ENCODE results near the gene CHRNB1. TPM values are rescaled to one million over a fixed set of nuclear protein-coding genes. Genes with fewer than 3 reads are reported as not detected.

Gene CHRNB1
- total RNA-seq, 1 experiment from 2014 or later, result 12.7 TPM

GRCh38 chr17:7468290-7468689 is 23.4 kb downstream of the CHRNB1 start:
- H3K27me3 ChIP-seq (ENCODE audit: insufficient read depth, low read length), result no peaks in the 10 kb centered on the region
- no peaks in the 10 kb centered on the region for H3K79me2 ChIP-seq (ENCODE audit: insufficient read depth, low read length)
- no peak overlapping the region for H4K91ac ChIP-seq (ENCODE audit: insufficient read length, low read depth, low read length)
- Mint-ChIP-seq H3K27ac (no peak overlapping the region; a peak in 2 of 7 replicates), H3K36me3 (ENCODE audit: insufficient read depth in 1 of 3, low read depth in 3 of 3) (peaks cover 2 to 15% (median 13%) of the 10 kb centered on the region in 3 experiments; a peak in 4 of 7 replicates), H3K9me3 (no peaks in the 10 kb centered on the region), H3K4me3 (no peak overlapping the region), H3K4me1 (no peaks in the 10 kb centered on the region; a peak in 1 of 4 replicates), H3K27me3 (ENCODE audit: low read depth) (no peaks in the 10 kb centered on the region)
- DNase-seq, result no peak
- no peak overlapping the region for H2AFZ ChIP-seq (ENCODE audit: low read length)
- no peak overlapping the region for H3K56ac ChIP-seq (ENCODE audit: insufficient read length, low read depth, low read length)
- no peak overlapping the region for H3K18ac ChIP-seq (ENCODE audit: insufficient read length, low read depth, low read length)
- no peak overlapping the region for H2BK5ac ChIP-seq (ENCODE audit: insufficient read length, low read length)
- H3K4me1 ChIP-seq (ENCODE audit: insufficient read depth, low read length), result no peaks in the 10 kb centered on the region; the same call in 1 of the 2 replicates
- no peak overlapping the region for H3K27ac ChIP-seq (ENCODE audit: insufficient read length, low read depth, low read length)
- no peak overlapping the region for H3K14ac ChIP-seq (ENCODE audit: insufficient read depth, low read length)
- no peak overlapping the region for H3T11ph ChIP-seq (ENCODE audit: low read length)
- H4K8ac ChIP-seq (replicated peaks; ENCODE audit: insufficient read length, low read depth, low read length), result no peak overlapping the region
- WGBS (ENCODE audit: extremely low coverage, insufficient read length, low lambda C conversion rate), result no CpG with 5 or more reads among the region's 11 CpGs
- H4K20me1 ChIP-seq (ENCODE audit: control insufficient read depth, insufficient read depth, insufficient read length), result peaks cover 2% of the 10 kb centered on the region
- no peak overlapping the region for H2AK5ac ChIP-seq (ENCODE audit: insufficient read length, low read length)
- no peak overlapping the region for H2BK20ac ChIP-seq (ENCODE audit: low read depth, low read length, poor library complexity, severe bottlenecking)
- H3K79me1 ChIP-seq (ENCODE audit: insufficient read depth, low read depth, low read length, poor library complexity, severe bottlenecking), result no peaks in the 10 kb centered on the region
- H3K23ac ChIP-seq (ENCODE audit: insufficient read length, low read depth, low read length), result no peak overlapping the region
- H2BK12ac ChIP-seq (ENCODE audit: insufficient read length, low read depth, low read length), result no peak overlapping the region
- no peaks in the 10 kb centered on the region for H3K23me2 ChIP-seq (ENCODE audit: insufficient read length, low read depth, low read length, poor library complexity, severe bottlenecking)
- no peak overlapping the region for H2BK120ac ChIP-seq (ENCODE audit: low read depth, low read length, poor library complexity, severe bottlenecking)
- no peaks in the 10 kb centered on the region for H3K9me3 ChIP-seq (ENCODE audit: control insufficient read depth, low read depth, low read length)
- H4K5ac ChIP-seq (ENCODE audit: insufficient read length, low read depth, low read length), result no peak overlapping the region
- TF ChIP-seq, protein P1, sequence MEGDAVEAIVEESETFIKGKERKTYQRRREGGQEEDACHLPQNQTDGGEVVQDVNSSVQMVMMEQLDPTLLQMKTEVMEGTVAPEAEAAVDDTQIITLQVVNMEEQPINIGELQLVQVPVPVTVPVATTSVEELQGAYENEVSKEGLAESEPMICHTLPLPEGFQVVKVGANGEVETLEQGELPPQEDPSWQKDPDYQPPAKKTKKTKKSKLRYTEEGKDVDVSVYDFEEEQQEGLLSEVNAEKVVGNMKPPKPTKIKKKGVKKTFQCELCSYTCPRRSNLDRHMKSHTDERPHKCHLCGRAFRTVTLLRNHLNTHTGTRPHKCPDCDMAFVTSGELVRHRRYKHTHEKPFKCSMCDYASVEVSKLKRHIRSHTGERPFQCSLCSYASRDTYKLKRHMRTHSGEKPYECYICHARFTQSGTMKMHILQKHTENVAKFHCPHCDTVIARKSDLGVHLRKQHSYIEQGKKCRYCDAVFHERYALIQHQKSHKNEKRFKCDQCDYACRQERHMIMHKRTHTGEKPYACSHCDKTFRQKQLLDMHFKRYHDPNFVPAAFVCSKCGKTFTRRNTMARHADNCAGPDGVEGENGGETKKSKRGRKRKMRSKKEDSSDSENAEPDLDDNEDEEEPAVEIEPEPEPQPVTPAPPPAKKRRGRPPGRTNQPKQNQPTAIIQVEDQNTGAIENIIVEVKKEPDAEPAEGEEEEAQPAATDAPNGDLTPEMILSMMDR (conservative IDR thresholded peaks at IDR 0.05), result no peak
- no peak overlapping the region for H3K4ac ChIP-seq (ENCODE audit: low read depth, low read length)
- H3K4me2 ChIP-seq (ENCODE audit: insufficient read depth, insufficient read length, low read length), result no peak overlapping the region
- no peak overlapping the region for H2BK15ac ChIP-seq (ENCODE audit: low read depth, low read length)
- no peak overlapping the region for H3K9ac ChIP-seq (ENCODE audit: extremely low read depth, insufficient read length, low read length)
